ENCODE results near the gene ZNF543.
A peak's percentile ranks its signal among the peaks of the same experiment; 100 is the strongest.
"Not testable (repeated sequence)": the region's sequence is repeated elsewhere in the genome, so short reads cannot be mapped to it uniquely, and the experiment has no call there.

The ZNF543 gene

GRCh38 chr19:57362419-57362818, 42.1 kb downstream of the ZNF543 start:
- TF ChIP-seq CTCF (IDR thresholded peaks at IDR 0.05; ENCODE audit: low read depth, low read length) = no peak
- no peaks in the 10 kb centered on the region for H3K9me3 ChIP-seq (ENCODE audit: severe bottlenecking)
- no peaks in the 10 kb centered on the region for H3K27me3 ChIP-seq (ENCODE audit: insufficient read depth, low read depth, severe bottlenecking)
- H3K4me3 ChIP-seq (ENCODE audit: low read depth, low read length) = peak overlapping the region; percentile 90
- DNase-seq = no peak
- H3K27ac ChIP-seq = peak overlapping the region; percentile 78
- H3K36me3 ChIP-seq = peaks cover 16% of the 10 kb centered on the region

- Histone ChIP-seq H3K27ac (peak within 1 kb of the TSS; percentile 78), H3K9me3 (ENCODE audit: severe bottlenecking) (no peaks in the 10 kb centered on the region), H3K4me3 (ENCODE audit: low read depth, low read length) (peak within 1 kb of the TSS; percentile 90), H3K27me3 (ENCODE audit: insufficient read depth, low read depth, severe bottlenecking) (no peaks in the 10 kb centered on the region), H3K36me3 (peaks cover 12% of the 10 kb centered on the region)
- TF ChIP-seq CTCF (IDR thresholded peaks at IDR 0.05; ENCODE audit: low read depth, low read length) = no peak
- peak; percentile 99 for DNase-seq
Measured at GRCh38 chr19:57362997-57363687, 42.9 kb downstream of the ZNF543 start, which contains the start of the genes TRAPPC2B and ZNF547. Gene TRAPPC2B, plus strand, starts transcription at chr19:57363551. Its CDS starts 1,283 bp downstream, at chr19:57364834. Gene ZNF547, plus strand, starts transcription at chr19:57363551. Its CDS starts 5,005 bp downstream, at chr19:57368556.

- peak overlapping the region; percentile 90 for H3K4me3 ChIP-seq (ENCODE audit: low read depth, low read length)
- H3K36me3 ChIP-seq = peaks cover 10% of the 10 kb centered on the region
- TF ChIP-seq CTCF (IDR thresholded peaks at IDR 0.05; ENCODE audit: low read depth, low read length) = no peak
- no peaks in the 10 kb centered on the region for H3K9me3 ChIP-seq (ENCODE audit: severe bottlenecking)
- no peak for DNase-seq
- H3K27ac ChIP-seq = peak overlapping the region; percentile 53
- H3K27me3 ChIP-seq (ENCODE audit: insufficient read depth, low read depth, severe bottlenecking) = no peaks in the 10 kb centered on the region
Measured at GRCh38 chr19:57363688-57364181, 43.5 kb downstream of the ZNF543 start.

GRCh38 chr19:57366776-57367175, 46.5 kb downstream of the ZNF543 start:
- H3K4me3 ChIP-seq (ENCODE audit: low read depth, low read length) = no peak overlapping the region

GRCh38 chr19:57374179-57374578, 53.9 kb downstream of the ZNF543 start:
- Histone ChIP-seq H3K4me3 (ENCODE audit: low read depth, low read length) (no peak overlapping the region), H3K27me3 (ENCODE audit: insufficient read depth, low read depth, severe bottlenecking) (no peaks in the 10 kb centered on the region), H3K36me3 (peaks cover 20% of the 10 kb centered on the region), H3K27ac (no peak overlapping the region), H3K9me3 (ENCODE audit: severe bottlenecking) (no peaks in the 10 kb centered on the region)
- DNase-seq = no peak
- no peak for TF ChIP-seq CTCF (IDR thresholded peaks at IDR 0.05; ENCODE audit: low read depth, low read length)

More at GRCh38 chr19:57366776-57367175, 46.5 kb downstream of the ZNF543 start:
- H3K27me3 ChIP-seq (ENCODE audit: insufficient read depth, low read depth, severe bottlenecking) = no peaks in the 10 kb centered on the region
- no peaks in the 10 kb centered on the region for H3K9me3 ChIP-seq (ENCODE audit: severe bottlenecking)
- H3K36me3 ChIP-seq = peaks cover 5% of the 10 kb centered on the region
- DNase-seq = no peak
- H3K27ac ChIP-seq = no peak overlapping the region
- TF ChIP-seq CTCF (IDR thresholded peaks at IDR 0.05; ENCODE audit: low read depth, low read length) = no peak

- H3K4me3 ChIP-seq (ENCODE audit: low read depth, low read length); DNase-seq; H3K27ac ChIP-seq; H3K9me3 ChIP-seq (ENCODE audit: severe bottlenecking); H3K27me3 ChIP-seq (ENCODE audit: insufficient read depth, low read depth, severe bottlenecking): not testable (repeated sequence)
- H3K36me3 ChIP-seq = peaks cover 20% of the 10 kb centered on the region
Measured at GRCh38 chr19:57374647-57375046, 54.4 kb downstream of the ZNF543 start.

Measured in WERI-Rb-1 (cell line).